A549 (cell line): ENCODE measurements around the gene PRPSAP1. TPM values are rescaled to one million over a fixed set of nuclear protein-coding genes. Genes with fewer than 3 reads are reported as not detected.

Source experiments
- ATAC-seq, 2 experiments: fragments of 200-7000 bp in 1 of 2; fragments of >200 bp in 1 of 2; cut with Nextera tagmentation in 1 of 2; cut with Tn5 transposase in 1 of 2; 3 replicates each; pipeline versions ENCODE4 v1.8.0 to v1.9.1; 2018 to 2020; ENCODE audit warnings: mild to moderate bottlenecking in 1 of 2, moderate library complexity in 1 of 2
- CTCF ChIA-PET: fragments of 300-600 bp; sonication (Branson Sonifier 250); formaldehyde crosslinking; extraction: SDS; loops from one replicate; lab custom pipeline; 2021; ENCODE audit warnings: antibody characterized with exemption, inconsistent platforms; lab: Yijun Ruan, JAX
- POLR2A ChIA-PET: fragments of 350-600 bp; formaldehyde crosslinking; extraction: SDS; loops from one replicate; lab custom pipeline; 2021; ENCODE audit warnings: antibody characterized with exemption, inconsistent platforms; lab: Yijun Ruan, JAX
- DNase-seq, 2 experiments: peaks; one replicate each; pipeline versions ENCODE4 v3.0.0 to v3.0.0-alpha.2; 2011 to 2016; ENCODE audit warnings: low read depth in 1 of 2, low spot score in 1 of 2
- FAIRE-seq: peaks from 2 replicates; lab custom pipeline; 2011; peaks lifted over from hg19 to GRCh38; lab: Jason Lieb, UNC
- H3K27ac ChIP-seq, 2 experiments: fragments of >200 bp; sonication (Bioruptor Twin); formaldehyde crosslinking; 3 replicates each; pipeline ENCODE4 v1.5.1; 2016 to 2017
- H3K4me1 ChIP-seq: fragments of >200 bp; sonication (Bioruptor Twin); formaldehyde crosslinking; 3 replicates; pipeline ENCODE4 v1.6.1; 2016
- H3K4me2 ChIP-seq: fragments of >200 bp; sonication (Bioruptor Twin); formaldehyde crosslinking; 3 replicates; pipeline ENCODE4 v1.6.1; 2016
- H3K4me3 ChIP-seq: fragments of >200 bp; sonication (Bioruptor Twin); formaldehyde crosslinking; 3 replicates; pipeline ENCODE4 v1.5.1; 2016
- H3K9me3 ChIP-seq: fragments of >200 bp; sonication (Bioruptor Twin); formaldehyde crosslinking; 3 replicates; pipeline ENCODE4 v1.6.1; 2016
- ATOH8 ChIP-seq: fragments of 250-450 bp; sonication (Bioruptor Pico); IDR thresholded peaks from 2 replicates; pipeline ENCODE4 v1.5.0; 2020; ENCODE audit warnings: low read depth, mild to moderate bottlenecking, moderate library complexity
- CHD2 ChIP-seq: fragments of 150-350 bp; IDR thresholded peaks from 2 replicates; pipeline ENCODE4 v1.6.1; 2014; ENCODE audit warnings: low read length; ENCODE audit not compliant: partially characterized antibody
- CTCF ChIP-seq: fragments of >200 bp; sonication (Bioruptor Twin); formaldehyde crosslinking; IDR thresholded peaks from 3 replicates; pipeline ENCODE4 v1.5.1; 2016
- EHMT2 ChIP-seq: fragments of 200-600 bp; sonication (generic); IDR thresholded peaks from 2 replicates; pipeline ENCODE4 v1.6.1; 2016; ENCODE audit warnings: antibody characterized with exemption, low read depth, mild to moderate bottlenecking, moderate library complexity
- FOSL2 ChIP-seq, 2 experiments: fragments of 450-650 bp in 1 of 2; fragments of >200 bp in 1 of 2; sonication (Bioruptor Twin) in 1 of 2; formaldehyde crosslinking; IDR thresholded peaks; 2 replicates each; pipeline versions ENCODE4 v1.5.0 to v1.6.1; 2016 to 2020; ENCODE audit warnings: mild to moderate bottlenecking in 1 of 2, moderate library complexity in 1 of 2
- GATA3 ChIP-seq: IDR thresholded peaks from 2 replicates; pipeline ENCODE4 v1.6.1; 2012; ENCODE audit warnings: borderline replicate concordance
- HDAC2 ChIP-seq: fragments of 200-600 bp; sonication (generic); IDR thresholded peaks from 2 replicates; pipeline ENCODE4 v1.6.1; 2016
- HOXB13 ChIP-seq: fragments of 250-450 bp; sonication (Bioruptor Pico); IDR thresholded peaks from 2 replicates; pipeline ENCODE4 v1.5.0; 2020; ENCODE audit warnings: low read depth, mild to moderate bottlenecking, moderate library complexity
- JUN ChIP-seq, 2 experiments: fragments of >200 bp; sonication (Bioruptor Twin); formaldehyde crosslinking; IDR thresholded peaks; 2 replicates in 1 of 2; 3 replicates in 1 of 2; pipeline ENCODE4 v1.6.1; 2016 to 2017
- KDM1A ChIP-seq: fragments of 200-600 bp; sonication (generic); IDR thresholded peaks from 2 replicates; pipeline ENCODE4 v1.6.1; 2016; ENCODE audit warnings: low read depth, mild to moderate bottlenecking
- MAX ChIP-seq: IDR thresholded peaks from 2 replicates; pipeline ENCODE4 v1.6.1; 2012
- MYC ChIP-seq: IDR thresholded peaks from 2 replicates; pipeline ENCODE4 v1.6.1; 2012; ENCODE audit warnings: mild to moderate bottlenecking, inconsistent platforms, low read length, improper control_type of control experiment, borderline replicate concordance
- NR3C1 ChIP-seq: fragments of >200 bp; sonication (Bioruptor Twin); formaldehyde crosslinking; IDR thresholded peaks from 3 replicates; pipeline ENCODE4 v1.6.1; 2017
- PBX3 ChIP-seq: IDR thresholded peaks from 2 replicates; pipeline ENCODE4 v1.6.1; 2012
- PHF8 ChIP-seq: fragments of 200-600 bp; sonication (generic); IDR thresholded peaks from 2 replicates; pipeline ENCODE4 v1.6.1; 2016; ENCODE audit warnings: low read depth, mild to moderate bottlenecking, antibody characterized with exemption, moderate library complexity, borderline replicate concordance
- RARB ChIP-seq: fragments of 250-450 bp; sonication (Bioruptor Pico); IDR thresholded peaks from 2 replicates; pipeline ENCODE4 v1.8.0; 2021; ENCODE audit warnings: mild to moderate bottlenecking, moderate library complexity
- SMC3 ChIP-seq: fragments of >200 bp; sonication (Bioruptor Twin); formaldehyde crosslinking; IDR thresholded peaks from 3 replicates; pipeline ENCODE4 v1.6.1; 2018; ENCODE audit warnings: inconsistent platforms
- SREBF2 ChIP-seq: fragments of 450-650 bp; IDR thresholded peaks from 2 replicates; pipeline ENCODE4 v1.6.1; 2014; ENCODE audit warnings: mild to moderate bottlenecking, moderate library complexity
- TFCP2L1 ChIP-seq: fragments of 250-450 bp; sonication (Bioruptor Pico); IDR thresholded peaks from 2 replicates; pipeline ENCODE4 v1.5.0; 2021; ENCODE audit warnings: mild to moderate bottlenecking
- USF2 ChIP-seq: fragments of 450-650 bp; IDR thresholded peaks from 2 replicates; pipeline ENCODE4 v1.6.1; 2014; ENCODE audit warnings: antibody characterized with exemption
- ZC3H11A ChIP-seq: fragments of 450-650 bp; IDR thresholded peaks from 2 replicates; pipeline ENCODE4 v1.6.1; 2014; ENCODE audit warnings: antibody characterized with exemption, mild to moderate bottlenecking
- ZFP36 ChIP-seq: fragments of 450-650 bp; IDR thresholded peaks from 2 replicates; pipeline ENCODE4 v1.6.1; 2014; ENCODE audit warnings: borderline replicate concordance; ENCODE audit not compliant: partially characterized antibody
- WGBS: methylation state at CpG from one replicate; pipeline ENCODE4 v1.1.6; 2017; ENCODE audit errors: missing lambda C conversion rate; 5-methylcytosine and 5-hydroxymethylcytosine counted together
- polyA plus RNA-seq, 4 experiments: library from polyadenylated mRNA; depleted of rRNA in 3 of 4; stranded (reverse); fragments of >200 nt; fragmentation: RNase III in 1 of 4; extraction: RNeasy Plus Mini Kit Qiagen cat#74134 plus additional on column Dnase treatment in 1 of 4; gene quantifications; 2 replicates in 3 of 4; 3 replicates in 1 of 4; pipeline ENCODE4 v1.2.3, GENCODE V29; 2011 to 2017

The PRPSAP1 gene
- polyA plus RNA-seq, 2 of the 4 experiments (the other 2 are of a cell fraction) = 63.3 to 80.9 TPM

- CTCF ChIA-PET = interaction anchor here (0.5 to 19.6 kb wide), 13 partner anchors 9 to 370 kb away, joined by 3 to 755 read pairs (median 4); partner anchors contain the start of gene EXOC7
- H3K9me3 ChIP-seq = no peaks in the 10 kb centered on the region
- no peak for TF ChIP-seq EHMT2
- TF ChIP-seq CHD2 = no peak
- no peak for TF ChIP-seq MAX
- TF ChIP-seq PBX3 = no peak
- no peak for TF ChIP-seq HOXB13 (CRISPR knock-in tag)
- no peak for TF ChIP-seq KDM1A
- no peak for TF ChIP-seq NR3C1
- TF ChIP-seq USF2 = no peak
- no peak for TF ChIP-seq HDAC2
- no peak for TF ChIP-seq MYC
- TF ChIP-seq ZC3H11A = no peak
- H3K27ac ChIP-seq = no peak overlapping the region
- no peak overlapping the region for H3K4me2 ChIP-seq
- no peak overlapping the region for H3K4me3 ChIP-seq
- DNase-seq (no peak), ATAC-seq (no peak), FAIRE-seq (no peak)
- 91% methylated on average over 19 of the region's 22 CpGs for WGBS
- POLR2A ChIA-PET = interaction anchor here (0.8 kb wide), 1 partner anchor 11 kb away, joined by 3 read pairs; no protein-coding TSS in a partner anchor
- peaks cover 10% of the 10 kb centered on the region for H3K4me1 ChIP-seq
These were observed 78.2 kb downstream of the PRPSAP1 start for GRCh38 chr17:76275382-76276068.

- H3K4me3 ChIP-seq = no peak overlapping the region
- ATAC-seq (peak in 1 of 2 experiments; percentile 8; a peak in 1 of 6 replicates), DNase-seq (no peak), FAIRE-seq (no peak)
- peaks cover 10% of the 10 kb centered on the region for H3K4me1 ChIP-seq
- ChIA-PET CTCF (interaction anchor here (0.7 to 19.6 kb wide), 20 partner anchors 8 to 369 kb away, joined by 3 to 755 read pairs (median 3); partner anchors contain the start of gene EXOC7), POLR2A (interaction anchor here (1.2 kb wide), 1 partner anchor 10 kb away, joined by 6 read pairs; no protein-coding TSS in a partner anchor)
- H3K27ac ChIP-seq = no peak overlapping the region
- no peak for TF ChIP-seq TFCP2L1 (CRISPR knock-in tag)
- TF ChIP-seq ZFP36 = peak; percentile 74
- no peak for TF ChIP-seq HDAC2
- 75% methylated on average over 21 of the region's 21 CpGs for WGBS
- no peaks in the 10 kb centered on the region for H3K9me3 ChIP-seq
- no peak overlapping the region for H3K4me2 ChIP-seq
These were observed 79.4 kb downstream of the PRPSAP1 start for GRCh38 chr17:76274112-76274956.

GRCh38 chr17:76273445-76274111 lies 80.1 kb downstream of the PRPSAP1 start:
- FAIRE-seq = no peak
- 87% methylated on average over 26 of the region's 26 CpGs for WGBS
- no peak for DNase-seq
- Histone ChIP-seq H3K4me2 (no peak overlapping the region), H3K4me1 (peaks cover 11% of the 10 kb centered on the region), H3K9me3 (no peaks in the 10 kb centered on the region), H3K27ac (no peak overlapping the region), H3K4me3 (no peak overlapping the region)
- peak; percentile 5 to 9; a peak in 3 of 6 replicates for ATAC-seq
- ChIA-PET CTCF (interaction anchor here (0.9 to 19.6 kb wide), 14 partner anchors 9 to 233 kb away, joined by 3 to 755 read pairs (median 3); partner anchors contain the start of gene EXOC7), POLR2A (interaction anchor here (1.2 kb wide), 1 partner anchor 9 kb away, joined by 6 read pairs; no protein-coding TSS in a partner anchor)
- TF ChIP-seq RARB (CRISPR knock-in tag) (no peak), FOSL2 (IDR thresholded peaks at IDR 0.05) (no peak), FOSL2 (CRISPR knock-in tag; IDR thresholded peaks at IDR 0.05) (no peak), PHF8 (no peak), GATA3 (no peak), JUN (IDR thresholded peaks at IDR 0.05) (no peak), ATOH8 (CRISPR knock-in tag) (no peak), MYC (no peak), SREBF2 (no peak), SMC3 (no peak), CTCF (no peak), USF2 (no peak)
